Measurements from ENCODE around the gene OGFOD3.
"Not testable (repeated sequence)": the region's sequence is repeated elsewhere in the genome, so short reads cannot be mapped to it uniquely, and the experiment has no call there.

Gene OGFOD3

GRCh38 chr17:82386881-82387704 lies 31.3 kb downstream of the OGFOD3 start:
- DNase-seq, result no peak

DNA sequence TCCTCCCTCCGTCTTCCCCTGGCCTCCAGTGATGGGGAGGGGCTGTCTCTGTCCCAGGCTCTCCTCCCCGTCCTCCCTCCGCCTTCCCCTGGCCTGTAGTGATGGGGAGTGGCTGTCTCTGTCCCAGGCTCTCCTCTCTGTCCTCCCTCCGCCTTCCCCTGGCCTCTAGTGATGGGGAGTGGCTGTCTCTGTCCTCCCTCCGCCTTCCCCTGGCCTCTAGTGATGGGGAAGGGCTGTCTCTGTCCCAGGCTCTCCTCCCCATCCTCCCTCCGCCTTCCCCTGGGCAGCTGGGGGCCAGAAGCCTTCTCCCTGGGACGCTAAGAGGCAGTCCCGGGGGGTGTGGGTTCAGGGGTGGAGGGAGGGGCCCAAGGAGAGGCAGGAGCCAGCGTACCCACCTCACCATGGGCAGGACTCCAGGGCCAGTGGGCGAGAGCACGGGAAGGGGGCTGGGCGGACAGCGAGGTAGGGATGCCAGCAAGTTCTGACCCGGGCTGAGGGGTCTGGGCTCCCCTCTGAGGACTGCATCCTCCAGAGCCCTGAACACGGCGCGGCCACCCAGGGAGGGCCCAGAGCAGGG lies 32.0 kb downstream of the OGFOD3 start:
- DNase-seq, result no peak

GRCh38 chr17:82385559-82386254 lies 32.7 kb downstream of the OGFOD3 start:
- no peak for DNase-seq

- no peak for DNase-seq
Measured at GRCh38 chr17:82384730-82385481, 33.5 kb downstream of the OGFOD3 start.

- no peak for DNase-seq
Measured at GRCh38 chr17:82384051-82384729, 34.2 kb downstream of the OGFOD3 start.

DNA sequence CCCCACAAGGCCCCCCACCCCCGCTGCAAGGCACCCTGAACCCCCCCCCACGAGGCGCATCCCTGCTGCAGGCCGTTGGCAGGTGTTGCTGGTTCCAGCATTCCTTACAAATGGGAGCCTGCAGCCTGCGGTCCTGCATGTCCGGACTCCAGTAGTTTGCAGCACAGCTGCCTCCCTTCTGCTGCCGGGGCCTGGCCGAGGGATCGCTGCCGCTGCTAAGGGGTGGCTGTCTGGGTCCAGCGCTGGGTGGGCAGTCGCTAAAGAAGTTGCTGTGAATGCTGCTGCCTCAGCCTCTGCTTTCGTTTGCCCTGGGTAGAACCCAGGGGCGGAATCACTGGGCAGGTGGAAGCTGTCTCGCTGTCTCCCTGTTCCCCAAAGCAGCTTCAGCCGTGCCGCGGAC lies 35.0 kb downstream of the OGFOD3 start:
- no peak for DNase-seq

- DNase-seq, result no peak
Measured at GRCh38 chr17:82382933-82383255, 35.5 kb downstream of the OGFOD3 start.

GRCh38 chr17:82382220-82382932 lies 36.0 kb downstream of the OGFOD3 start:
- not testable (repeated sequence) for DNase-seq

- not testable (repeated sequence) for DNase-seq
Measured at GRCh38 chr17:82381703-82382009, 36.7 kb downstream of the OGFOD3 start.

DNA sequence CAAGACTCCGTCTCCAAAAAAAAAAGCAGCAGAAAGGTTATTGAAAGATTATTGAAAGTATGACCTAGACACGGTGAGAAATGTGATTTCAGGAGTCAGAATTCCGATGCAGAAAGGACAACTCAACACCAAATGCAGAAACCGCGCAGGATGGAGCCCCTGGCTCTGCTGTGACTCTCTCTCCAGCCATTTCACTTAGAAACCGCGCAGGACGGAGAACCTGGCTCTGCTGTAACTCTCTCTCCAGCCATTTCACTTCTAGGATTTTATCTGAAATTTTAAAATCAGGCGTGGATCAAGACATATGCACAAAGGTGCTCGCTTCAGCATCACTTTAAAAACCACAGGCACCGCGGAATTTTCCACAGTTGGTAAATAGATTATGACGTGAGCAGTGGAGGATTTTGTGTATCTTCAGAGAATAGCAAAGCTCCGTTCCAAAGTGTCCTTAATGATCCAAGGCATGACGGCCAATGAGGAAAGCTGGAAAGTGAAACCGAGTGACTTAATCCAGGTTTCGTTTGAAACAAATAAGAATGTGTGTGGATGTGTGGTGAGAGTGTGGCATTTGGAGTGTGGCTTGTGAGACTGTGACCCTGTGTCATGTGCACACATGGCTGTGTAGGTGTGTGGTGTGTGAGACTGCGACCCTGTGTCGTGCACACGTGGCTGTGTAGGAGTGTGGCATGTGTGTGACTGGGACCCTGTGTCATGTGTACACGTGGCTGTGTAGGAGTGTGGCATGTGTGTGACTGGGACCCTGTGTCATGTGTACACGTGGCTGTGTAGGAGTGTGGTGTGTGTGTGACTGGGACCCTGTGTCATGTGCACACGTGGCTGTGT lies 37.3 kb downstream of the OGFOD3 start:
- DNase-seq, result no peak

GRCh38 chr17:82378741-82379021 lies 39.7 kb downstream of the OGFOD3 start:
- no peak for DNase-seq

GRCh38 chr17:82377924-82378740 lies 40.3 kb downstream of the OGFOD3 start:
- no peak for DNase-seq

GRCh38 chr17:82377294-82377693 lies 41.1 kb downstream of the OGFOD3 start:
- DNase-seq, result not testable (repeated sequence)

GRCh38 chr17:82376042-82376730 lies 42.2 kb downstream of the OGFOD3 start:
- no peak for DNase-seq

GRCh38 chr17:82375359-82376041 lies 42.9 kb downstream of the OGFOD3 start:
- DNase-seq, result no peak

DNA sequence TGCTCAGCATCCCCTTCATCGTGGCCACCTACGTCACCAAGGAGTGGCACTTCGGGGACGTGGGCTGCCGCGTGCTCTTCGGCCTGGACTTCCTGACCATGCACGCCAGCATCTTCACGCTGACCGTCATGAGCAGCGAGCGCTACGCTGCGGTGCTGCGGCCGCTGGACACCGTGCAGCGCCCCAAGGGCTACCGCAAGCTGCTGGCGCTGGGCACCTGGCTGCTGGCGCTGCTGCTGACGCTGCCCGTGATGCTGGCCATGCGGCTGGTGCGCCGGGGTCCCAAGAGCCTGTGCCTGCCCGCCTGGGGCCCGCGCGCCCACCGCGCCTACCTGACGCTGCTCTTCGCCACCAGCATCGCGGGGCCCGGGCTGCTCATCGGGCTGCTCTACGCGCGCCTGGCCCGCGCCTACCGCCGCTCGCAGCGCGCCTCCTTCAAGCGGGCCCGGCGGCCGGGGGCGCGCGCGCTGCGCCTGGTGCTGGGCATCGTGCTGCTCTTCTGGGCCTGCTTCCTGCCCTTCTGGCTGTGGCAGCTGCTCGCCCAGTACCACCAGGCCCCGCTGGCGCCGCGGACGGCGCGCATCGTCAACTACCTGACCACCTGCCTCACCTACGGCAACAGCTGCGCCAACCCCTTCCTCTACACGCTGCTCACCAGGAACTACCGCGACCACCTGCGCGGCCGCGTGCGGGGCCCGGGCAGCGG lies 43.6 kb downstream of the OGFOD3 start:
- no peak for DNase-seq

DNA sequence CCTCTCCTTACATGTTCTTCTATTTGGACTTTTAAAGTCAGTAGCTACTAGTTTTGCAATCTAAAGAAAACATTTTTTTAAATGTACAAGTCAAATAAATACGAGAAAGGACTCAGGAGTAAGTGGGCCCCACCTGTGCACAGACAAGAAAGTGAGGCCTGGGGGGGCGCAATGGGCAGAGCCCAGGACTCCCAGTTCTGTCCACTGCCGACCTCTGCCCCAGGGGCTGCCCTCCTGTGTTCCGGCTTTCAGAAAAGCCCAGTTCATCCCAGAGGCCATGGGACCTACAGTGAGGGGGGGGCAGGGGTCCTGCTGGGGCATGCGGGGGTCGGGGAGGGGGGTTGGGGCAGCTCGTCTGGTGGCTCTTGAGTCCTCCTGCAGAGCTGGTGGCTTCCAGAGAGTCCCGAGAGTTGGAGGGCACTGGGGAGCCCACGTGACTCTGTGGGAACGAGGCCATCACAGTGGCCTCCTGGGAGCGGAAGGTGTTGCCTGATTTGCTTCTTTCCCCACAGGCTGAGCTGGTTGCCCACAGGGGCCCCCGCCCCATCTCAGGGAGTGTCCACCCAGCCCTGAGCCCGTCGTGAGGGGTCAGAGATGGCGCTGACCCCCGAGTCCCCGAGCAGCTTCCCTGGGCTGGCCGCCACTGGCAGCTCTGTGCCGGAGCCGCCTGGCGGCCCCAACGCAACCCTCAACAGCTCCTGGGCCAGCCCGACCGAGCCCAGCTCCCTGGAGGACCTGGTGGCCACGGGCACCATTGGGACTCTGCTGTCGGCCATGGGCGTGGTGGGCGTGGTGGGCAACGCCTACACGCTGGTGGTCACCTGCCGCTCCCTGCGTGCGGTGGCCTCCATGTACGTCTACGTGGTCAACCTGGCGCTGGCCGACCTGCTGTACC lies 44.4 kb downstream of the OGFOD3 start:
- DNase-seq, result no peak

DNA sequence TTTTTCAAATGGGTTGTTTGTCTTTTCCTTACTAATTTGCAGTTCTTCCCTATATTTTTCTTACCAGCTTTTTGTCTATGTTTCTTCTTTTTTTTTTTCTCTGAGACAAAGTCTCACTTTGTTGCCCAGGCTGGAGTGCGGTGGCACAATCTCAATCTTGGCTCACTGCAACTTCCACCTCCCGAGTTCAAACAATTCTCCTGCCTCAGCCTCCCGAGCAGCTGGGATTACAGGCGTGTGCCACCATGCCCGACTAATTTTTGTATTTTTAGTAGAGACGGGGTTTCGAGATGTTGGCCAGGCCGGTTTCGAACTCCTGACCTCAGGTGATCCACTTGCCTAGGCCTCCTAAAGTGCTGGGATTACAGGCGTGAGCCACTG lies 45.3 kb downstream of the OGFOD3 start:
- not testable (repeated sequence) for DNase-seq

Data from CD4-positive, alpha-beta T cell treated with Interleukin-4 for 4 hours (primary cell).